HepG2 (cell line): ENCODE data around the gene ERICH6. TPM values are rescaled to one million over a fixed set of nuclear protein-coding genes. Genes with fewer than 3 reads are reported as not detected.

Experiments
- ATAC-seq: fragments of 200-7000 bp; cut with Tn5 transposase; 3 replicates; pipeline ENCODE4 v1.9.1; 2020; ENCODE audit warnings: mild to moderate bottlenecking, moderate library complexity
- Bru-seq: library from RNA; stranded (reverse); fragments of 400-500 nt; gene quantifications from one replicate; lab custom pipeline; 2021; lab: Mats Ljungman, UMichigan
- BruChase-seq, 2 experiments: library from RNA; stranded (reverse); fragments of 400-500 nt; gene quantifications; one replicate each; lab custom pipeline; 2021; lab: Mats Ljungman, UMichigan
- BruUV-seq: library from RNA; stranded (reverse); fragments of 400-500 nt; replicated peaks from 2 replicates; lab custom pipeline; 2021; lab: Mats Ljungman, UMichigan
- CTCF ChIA-PET: fragments of 300-600 bp; formaldehyde crosslinking; extraction: SDS; loops from one replicate; lab custom pipeline; 2021; ENCODE audit warnings: low total read pairs, inconsistent platforms, low intra/inter-chr PET ratio; lab: Yijun Ruan, JAX
- POLR2A ChIA-PET: fragments of 350-600 bp; sonication (Branson Sonifier 250); formaldehyde crosslinking; loops from one replicate; lab custom pipeline; 2020; ENCODE audit warnings: antibody characterized with exemption, inconsistent platforms; lab: Yijun Ruan, JAX
- DNase-seq: peaks from one replicate; pipeline ENCODE4 v3.0.0-alpha.2; 2015; ENCODE audit warnings: low spot score
- FAIRE-seq: peaks from 3 replicates; lab custom pipeline; 2011; peaks lifted over from hg19 to GRCh38; lab: Jason Lieb, UNC
- H2AFZ ChIP-seq: one replicate; pipeline ENCODE4 v1.6.1; 2011; ENCODE audit warnings: low read length, inconsistent platforms
- H3K27ac ChIP-seq: fragments of 300-600 bp; 3 replicates; pipeline ENCODE4 v1.8.0; 2011; ENCODE audit warnings: mixed run types, mild to moderate bottlenecking, mixed read lengths, low read length, inconsistent platforms; ENCODE audit not compliant: insufficient read depth; ENCODE audit errors: extremely low read length
- H3K27me3 ChIP-seq, 2 experiments: fragments of 200-600 bp in 1 of 2; 2 replicates in 1 of 2; 3 replicates in 1 of 2; pipeline versions ENCODE4 v1.6.0 to v1.8.0; 2011; ENCODE audit warnings: low read length in 2 of 2, mild to moderate bottlenecking in 2 of 2, moderate library complexity in 2 of 2, inconsistent platforms in 1 of 2; ENCODE audit not compliant: insufficient read depth in 2 of 2, control insufficient read depth in 1 of 2
- H3K36me3 ChIP-seq, 2 experiments: fragments of 200-600 bp in 1 of 2; replicated peaks in 1 of 2; 2 replicates in 1 of 2; 3 replicates in 1 of 2; pipeline versions ENCODE4 v1.5.1 to v1.8.0; 2011; ENCODE audit warnings: low read length in 2 of 2, inconsistent platforms in 1 of 2; ENCODE audit not compliant: insufficient read depth in 2 of 2, control insufficient read depth in 1 of 2
- H3K4me1 ChIP-seq: 2 replicates; pipeline ENCODE4 v1.5.1; 2012; ENCODE audit warnings: low read length, inconsistent platforms; ENCODE audit not compliant: insufficient read depth
- H3K4me2 ChIP-seq: 2 replicates; pipeline ENCODE4 v1.6.0; 2011; ENCODE audit warnings: low read depth, low read length, inconsistent platforms
- H3K4me3 ChIP-seq, 3 experiments: fragments of 200-600 bp in 1 of 3; sonication (generic), shearing (Covaris generic) in 1 of 3; replicated peaks in 1 of 3; 2 replicates each; pipeline ENCODE4 v1.5.1; 2011 to 2016; ENCODE audit warnings: low read length in 3 of 3, inconsistent platforms in 2 of 3, low read depth in 2 of 3, mild to moderate bottlenecking in 2 of 3, control low read depth in 1 of 3, mixed read lengths in 1 of 3; ENCODE audit not compliant: insufficient read depth in 1 of 3
- H3K79me2 ChIP-seq: one replicate; pipeline ENCODE4 v1.6.1; 2011; ENCODE audit warnings: low read length, inconsistent platforms; ENCODE audit not compliant: insufficient read depth
- H3K9ac ChIP-seq: 2 replicates; pipeline ENCODE4 v1.6.0; 2011; ENCODE audit warnings: mild to moderate bottlenecking, low read depth, low read length, inconsistent platforms; ENCODE audit not compliant: insufficient read depth
- H3K9me3 ChIP-seq: 2 replicates; pipeline ENCODE4 v1.5.1; 2012; ENCODE audit warnings: mild to moderate bottlenecking, low read length
- H4K20me1 ChIP-seq: 2 replicates; pipeline ENCODE4 v1.6.0; 2011; ENCODE audit warnings: inconsistent platforms, mild to moderate bottlenecking, low read length, moderate library complexity; ENCODE audit not compliant: insufficient read depth
- BORCS8-MEF2B ChIP-seq: sonication (generic); formaldehyde crosslinking; IDR thresholded peaks from 2 replicates; pipeline ENCODE4 v1.8.0; 2022; ENCODE audit warnings: mild to moderate bottlenecking, missing genetic modification reagents
- HOXA9 ChIP-seq: sonication (generic); formaldehyde crosslinking; IDR thresholded peaks from 2 replicates; pipeline ENCODE4 v1.8.1; 2022; ENCODE audit warnings: missing genetic modification reagents, mild to moderate bottlenecking, moderate library complexity, borderline replicate concordance
- NFE2L2 ChIP-seq: fragments of 150-350 bp; IDR thresholded peaks from 2 replicates; pipeline ENCODE4 v1.6.1; 2014; ENCODE audit warnings: low read length
- ZNF788 ChIP-seq: sonication (generic); formaldehyde crosslinking; IDR thresholded peaks from 2 replicates; pipeline ENCODE4 v1.5.0; 2020; ENCODE audit warnings: mild to moderate bottlenecking, missing genetic modification reagents, borderline replicate concordance
- WGBS: methylation state at CpG from one replicate; pipeline ENCODE4 v1.1.6; 2017; ENCODE audit warnings: low lambda C conversion rate; 5-methylcytosine and 5-hydroxymethylcytosine counted together
- in situ Hi-C: cut with HindIII; loops from 2 replicates; pipeline ENCODE4 v1.10.0; 2017; ENCODE audit warnings: low pct_unique_long_range_greater_than_20kb; ENCODE audit not compliant: extremely low pct_ligation_motif_present
- intact Hi-C: fragments of 100-400 bp; cut with micrococcal nuclease; formaldehyde crosslinking; loops from one replicate; pipeline ENCODE4 v1.10.0; 2022; ENCODE audit not compliant: unreplicated experiment
- long read RNA-seq, 2 experiments: library from RNA in 1 of 2; library from polyadenylated mRNA in 1 of 2; stranded (forward) in 1 of 2; unstranded in 1 of 2; transcript quantifications; one replicate each; pipeline ENCODE4 v2.0.0, GENCODE V29; 2019 to 2022
- polyA minus RNA-seq, 3 experiments: library from RNA; depleted of rRNA, polyadenylated mRNA; stranded (reverse); fragments of >200 nt; gene quantifications; 2 replicates each; pipeline ENCODE4 v1.2.3, GENCODE V29; 2011; ENCODE audit warnings: low replicate concordance in 1 of 3
- polyA plus RNA-seq, 8 experiments: library from polyadenylated mRNA; depleted of rRNA in 3 of 8; stranded (reverse) in 7 of 8; unstranded in 1 of 8; fragments of >200 nt; fragmentation: Illumina TruSeq in 4 of 8; extraction: Trizol in 4 of 8; gene quantifications; 2 replicates each; pipeline versions ENCODE4 v1.2.1 to v1.2.3, GENCODE V29; 2011 to 2016; ENCODE audit warnings: low read depth in 4 of 8, missing spikeins in 1 of 8, mixed read lengths in 1 of 8; ENCODE audit not compliant: insufficient read depth in 1 of 8
- total RNA-seq, 5 experiments: library from RNA; depleted of rRNA; stranded (reverse); fragments of >200 nt; fragmentation: Illumina TruSeq; extraction: Trizol; gene quantifications; 2 replicates each; pipeline ENCODE4 v1.2.3, GENCODE V29; 2016; ENCODE audit warnings: low read depth in 1 of 5
- TF ChIP-seq, protein P1 (sequence below): sonication (generic); formaldehyde crosslinking; IDR thresholded peaks from 2 replicates; pipeline ENCODE4 v1.5.0; 2020; ENCODE audit warnings: missing genetic modification reagents, mild to moderate bottlenecking, borderline replicate concordance
- TF ChIP-seq, protein P2 (sequence below): sonication (generic); formaldehyde crosslinking; IDR thresholded peaks from 2 replicates; pipeline ENCODE4 v1.5.1; 2020; ENCODE audit warnings: mild to moderate bottlenecking, missing genetic modification reagents, moderate library complexity
- TF ChIP-seq, protein P3 (sequence below): sonication (generic); formaldehyde crosslinking; conservative IDR thresholded peaks from 2 replicates; pipeline ENCODE4 v1.4.0; 2020; ENCODE audit warnings: mild to moderate bottlenecking, missing genetic modification reagents, moderate library complexity
- TF ChIP-seq, protein P4 (sequence below): sonication (generic); formaldehyde crosslinking; IDR thresholded peaks from 2 replicates; pipeline ENCODE4 v1.5.0; 2020; ENCODE audit warnings: missing genetic modification reagents

The ERICH6 gene
- total RNA-seq (2016; rRNA removed; fragmentation: Illumina TruSeq; extraction: Trizol): not detected in 2 replicates
- total RNA-seq (2016; cell fraction: cytosol; rRNA removed; fragmentation: Illumina TruSeq; extraction: Trizol; ENCODE audit: low read depth): 0.18 TPM in 1 of 2 replicates, not detected in the other
- total RNA-seq (2016; cell fraction: insoluble cytoplasmic fraction; rRNA removed; fragmentation: Illumina TruSeq; extraction: Trizol): 0.09 TPM in 1 of 2 replicates, not detected in the other
- total RNA-seq (2016; cell fraction: membrane; rRNA removed; fragmentation: Illumina TruSeq; extraction: Trizol): 0.15 TPM in 1 of 2 replicates, not detected in the other
- total RNA-seq (2016; cell fraction: nucleus; rRNA removed; fragmentation: Illumina TruSeq; extraction: Trizol): 0.28 TPM in 1 of 2 replicates, not detected in the other
- 0.03 TPM in 1 of 2 replicates, not detected in the other for polyA plus RNA-seq (2011; rRNA removed)
- polyA plus RNA-seq (2011; cell fraction: cytosol; rRNA removed): 0.03 and 0.18 TPM in 2 replicates
- polyA plus RNA-seq (2011; cell fraction: nucleus; rRNA removed): 0.10 and 0.48 TPM in 2 replicates
- polyA plus RNA-seq (2012): 0.15 TPM in 1 of 2 replicates, not detected in the other
- polyA plus RNA-seq (2016; cell fraction: cytosol; fragmentation: Illumina TruSeq; extraction: Trizol; ENCODE audit: low read depth): not detected in 2 replicates
- polyA plus RNA-seq (2016; cell fraction: insoluble cytoplasmic fraction; fragmentation: Illumina TruSeq; extraction: Trizol; ENCODE audit: low read depth): not detected in 2 replicates
- polyA plus RNA-seq (2016; cell fraction: membrane; fragmentation: Illumina TruSeq; extraction: Trizol; ENCODE audit: low read depth): not detected in 2 replicates
- not detected in 2 replicates for polyA plus RNA-seq (2016; cell fraction: nucleus; fragmentation: Illumina TruSeq; extraction: Trizol; ENCODE audit: insufficient read depth, low read depth)
- polyA minus RNA-seq (2011; rRNA and poly(A)+ RNA removed; ENCODE audit: low replicate concordance): 0.09 and 0.32 TPM in 2 replicates
- polyA minus RNA-seq (2011; cell fraction: cytosol; rRNA and poly(A)+ RNA removed): 0.30 TPM in 1 of 2 replicates, not detected in the other
- 0.26 and 0.50 TPM in 2 replicates for polyA minus RNA-seq (2011; cell fraction: nucleus; rRNA and poly(A)+ RNA removed)
- percentile 29 among the genes with signal in this experiment for Bru-seq, nascent RNA
- BruChase-seq, experiment 1, labeled RNA remaining after a 6-hour chase: percentile 21 among the genes with signal in this experiment
- BruChase-seq, experiment 2, labeled RNA remaining after a 2-hour chase: percentile 24 among the genes with signal in this experiment
- long read RNA-seq, experiment 1: 0 reads
- long read RNA-seq, experiment 2: 0 reads

DNA sequence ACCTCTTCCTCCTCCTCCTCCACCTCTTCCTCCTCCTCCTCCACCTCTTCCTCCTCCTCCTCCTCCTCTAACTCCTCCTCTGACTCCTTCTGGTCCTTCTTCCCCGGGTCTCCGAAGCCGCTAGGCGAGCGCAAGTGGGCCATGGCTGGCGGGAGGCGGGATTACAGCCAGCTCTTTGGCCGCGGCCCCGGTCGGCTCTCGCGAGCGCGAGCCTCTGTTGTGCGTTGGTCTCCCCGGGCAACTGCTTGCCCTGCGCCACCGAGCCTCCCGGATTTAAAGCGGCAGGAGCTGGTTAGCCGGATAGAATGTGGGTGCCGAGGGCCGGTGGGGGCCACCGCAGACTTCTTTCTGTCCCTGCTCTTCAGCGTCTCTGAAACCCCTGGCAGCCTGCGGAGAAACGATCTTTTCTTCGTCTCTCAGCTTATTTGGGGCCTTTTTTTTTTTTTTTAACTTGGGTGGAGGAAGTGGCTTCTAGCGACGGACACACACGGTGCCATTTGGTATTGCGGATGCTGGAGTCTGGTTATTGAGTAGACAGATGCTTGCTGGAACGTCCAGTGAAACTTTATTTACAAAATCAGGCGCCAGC is at the start of gene ERICH6:
TSS of gene ERICH6 (minus strand) at position 165 of the 589 bp plus-strand sequence. CDS start at position 143, 22 bp downstream.
- ChIA-PET CTCF (no interaction called here), POLR2A (interaction anchor here (0.6 to 1.8 kb wide), 11 partner anchors 8 to 1300 kb away, joined by 3 to 14 read pairs (median 3); partner anchors contain the start of genes EIF2A, SELENOT, SERP1 and SIAH2)
- Histone ChIP-seq H4K20me1 (no peaks in the 10 kb centered on the region), H3K27ac (peak within 1 kb of the TSS; percentile 84), H3K9me3 (no peaks in the 10 kb centered on the region), H3K9ac (peak within 1 kb of the TSS; percentile 78), H3K79me2 (no peaks in the 10 kb centered on the region), H3K4me1 (peaks cover 9% of the 10 kb centered on the region), H2AFZ (peak within 1 kb of the TSS; percentile 69), H3K4me3 (peak within 1 kb of the TSS; percentile 74 to 80 (median 76)), H3K27me3 (no peaks in the 10 kb centered on the region; a peak in 1 of 5 replicates), H3K4me2 (peak within 1 kb of the TSS; percentile 90), H3K36me3 (no peaks in the 10 kb centered on the region)
- no TSS peak for BruUV-seq
- under 1% methylated on average over 35 of the region's 35 CpGs for WGBS
- DNase-seq: peak; percentile 81
- peak; percentile 100 for ATAC-seq
- in situ Hi-C loops (no loop called here), intact Hi-C loops (loop anchor here (10.0 kb wide), 1 partner anchor 159 kb away; the partner anchor contains the start of genes EIF2A and SERP1)
- FAIRE-seq: peak; percentile 67
- TF ChIP-seq ZNF788 (CRISPR knock-in tag) (no peak), NFE2L2 (no peak), BORCS8-MEF2B (CRISPR knock-in tag) (peak; percentile 55), HOXA9 (CRISPR knock-in tag) (no peak)
- TF ChIP-seq, protein P1, sequence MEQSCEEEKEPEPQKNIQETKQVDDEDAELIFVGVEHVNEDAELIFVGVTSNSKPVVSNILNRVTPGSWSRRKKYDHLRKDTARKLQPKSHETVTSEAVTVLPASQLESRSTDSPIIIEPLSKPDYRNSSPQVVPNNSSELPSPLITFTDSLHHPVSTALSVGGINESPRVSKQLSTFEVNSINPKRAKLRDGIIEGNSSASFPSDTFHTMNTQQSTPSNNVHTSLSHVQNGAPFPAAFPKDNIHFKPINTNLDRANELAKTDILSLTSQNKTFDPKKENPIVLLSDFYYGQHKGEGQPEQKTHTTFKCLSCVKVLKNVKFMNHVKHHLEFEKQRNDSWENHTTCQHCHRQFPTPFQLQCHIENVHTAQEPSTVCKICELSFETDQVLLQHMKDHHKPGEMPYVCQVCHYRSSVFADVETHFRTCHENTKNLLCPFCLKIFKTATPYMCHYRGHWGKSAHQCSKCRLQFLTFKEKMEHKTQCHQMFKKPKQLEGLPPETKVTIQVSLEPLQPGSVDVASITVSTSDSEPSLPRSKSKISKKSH (CRISPR knock-in tag): no peak
- TF ChIP-seq, protein P2, sequence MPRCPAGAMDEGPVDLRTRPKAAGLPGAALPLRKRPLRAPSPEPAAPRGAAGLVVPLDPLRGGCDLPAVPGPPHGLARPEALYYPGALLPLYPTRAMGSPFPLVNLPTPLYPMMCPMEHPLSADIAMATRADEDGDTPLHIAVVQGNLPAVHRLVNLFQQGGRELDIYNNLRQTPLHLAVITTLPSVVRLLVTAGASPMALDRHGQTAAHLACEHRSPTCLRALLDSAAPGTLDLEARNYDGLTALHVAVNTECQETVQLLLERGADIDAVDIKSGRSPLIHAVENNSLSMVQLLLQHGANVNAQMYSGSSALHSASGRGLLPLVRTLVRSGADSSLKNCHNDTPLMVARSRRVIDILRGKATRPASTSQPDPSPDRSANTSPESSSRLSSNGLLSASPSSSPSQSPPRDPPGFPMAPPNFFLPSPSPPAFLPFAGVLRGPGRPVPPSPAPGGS: no peak; the same call in 1 of the 2 replicates
- TF ChIP-seq, protein P3, sequence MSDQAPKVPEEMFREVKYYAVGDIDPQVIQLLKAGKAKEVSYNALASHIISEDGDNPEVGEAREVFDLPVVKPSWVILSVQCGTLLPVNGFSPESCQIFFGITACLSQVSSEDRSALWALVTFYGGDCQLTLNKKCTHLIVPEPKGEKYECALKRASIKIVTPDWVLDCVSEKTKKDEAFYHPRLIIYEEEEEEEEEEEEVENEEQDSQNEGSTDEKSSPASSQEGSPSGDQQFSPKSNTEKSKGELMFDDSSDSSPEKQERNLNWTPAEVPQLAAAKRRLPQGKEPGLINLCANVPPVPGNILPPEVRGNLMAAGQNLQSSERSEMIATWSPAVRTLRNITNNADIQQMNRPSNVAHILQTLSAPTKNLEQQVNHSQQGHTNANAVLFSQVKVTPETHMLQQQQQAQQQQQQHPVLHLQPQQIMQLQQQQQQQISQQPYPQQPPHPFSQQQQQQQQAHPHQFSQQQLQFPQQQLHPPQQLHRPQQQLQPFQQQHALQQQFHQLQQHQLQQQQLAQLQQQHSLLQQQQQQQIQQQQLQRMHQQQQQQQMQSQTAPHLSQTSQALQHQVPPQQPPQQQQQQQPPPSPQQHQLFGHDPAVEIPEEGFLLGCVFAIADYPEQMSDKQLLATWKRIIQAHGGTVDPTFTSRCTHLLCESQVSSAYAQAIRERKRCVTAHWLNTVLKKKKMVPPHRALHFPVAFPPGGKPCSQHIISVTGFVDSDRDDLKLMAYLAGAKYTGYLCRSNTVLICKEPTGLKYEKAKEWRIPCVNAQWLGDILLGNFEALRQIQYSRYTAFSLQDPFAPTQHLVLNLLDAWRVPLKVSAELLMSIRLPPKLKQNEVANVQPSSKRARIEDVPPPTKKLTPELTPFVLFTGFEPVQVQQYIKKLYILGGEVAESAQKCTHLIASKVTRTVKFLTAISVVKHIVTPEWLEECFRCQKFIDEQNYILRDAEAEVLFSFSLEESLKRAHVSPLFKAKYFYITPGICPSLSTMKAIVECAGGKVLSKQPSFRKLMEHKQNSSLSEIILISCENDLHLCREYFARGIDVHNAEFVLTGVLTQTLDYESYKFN: 0 out of 2 replicates have a peak, but pooled peaks have one; percentile 15
- TF ChIP-seq, protein P4, sequence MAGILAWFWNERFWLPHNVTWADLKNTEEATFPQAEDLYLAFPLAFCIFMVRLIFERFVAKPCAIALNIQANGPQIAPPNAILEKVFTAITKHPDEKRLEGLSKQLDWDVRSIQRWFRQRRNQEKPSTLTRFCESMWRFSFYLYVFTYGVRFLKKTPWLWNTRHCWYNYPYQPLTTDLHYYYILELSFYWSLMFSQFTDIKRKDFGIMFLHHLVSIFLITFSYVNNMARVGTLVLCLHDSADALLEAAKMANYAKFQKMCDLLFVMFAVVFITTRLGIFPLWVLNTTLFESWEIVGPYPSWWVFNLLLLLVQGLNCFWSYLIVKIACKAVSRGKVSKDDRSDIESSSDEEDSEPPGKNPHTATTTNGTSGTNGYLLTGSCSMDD (CRISPR knock-in tag): no peak
